Muscle of back (tissue), 11 donors: ENCODE measurements around the gene CLCN6. TPM values are rescaled to one million over a fixed set of nuclear protein-coding genes. Genes with fewer than 3 reads are reported as not detected.
A peak's percentile ranks its signal among the peaks of the same experiment; 100 is the strongest.

Experiments used
- DNase-seq, 3 donors: peaks; one replicate each; pipeline versions ENCODE4 v3.0.0 to v3.0.0-alpha.2; 2013
- polyA plus RNA-seq, 10 donors: library from polyadenylated mRNA; unstranded; fragments of 120-200 nt; gene quantifications; one replicate each; pipeline ENCODE4 v1.2.1, GENCODE V29; 2013; ENCODE audit not compliant: insufficient read length in 10 of 10

The CLCN6 gene
- polyA plus RNA-seq, 10 donors, result 9.4 to 17.4 (median 13.2) TPM

DNA sequence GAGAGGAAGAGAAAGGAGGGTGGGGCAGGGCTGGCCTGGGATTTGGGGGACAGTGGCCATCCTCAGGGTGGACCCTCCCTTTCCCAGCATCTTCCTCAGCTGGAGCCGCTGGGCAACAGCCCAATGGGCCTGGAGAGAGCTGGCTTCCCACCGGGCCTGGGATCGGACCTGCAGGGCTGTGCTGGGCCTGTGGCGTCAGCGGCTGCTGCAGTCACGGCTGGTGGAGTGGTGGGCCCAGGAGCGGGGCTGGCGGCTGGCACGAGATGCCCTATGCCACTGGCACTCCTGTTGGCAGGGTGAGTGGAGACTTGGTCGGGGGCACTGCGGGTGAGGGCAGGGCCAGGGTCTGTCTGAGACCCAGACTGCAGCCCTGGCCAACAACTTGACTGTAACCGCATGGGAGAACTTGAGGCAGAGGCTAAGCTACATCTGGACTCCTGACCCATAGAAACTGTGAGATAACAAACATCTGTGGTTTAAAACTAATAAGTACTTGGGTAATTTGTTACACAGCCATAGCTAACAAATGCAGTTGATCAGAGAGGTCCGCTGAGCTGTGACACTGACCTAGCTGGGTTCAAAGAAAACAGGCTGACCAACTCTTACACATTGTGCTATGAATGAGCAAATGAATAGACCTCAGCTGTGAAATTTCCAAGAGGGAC is 26.1 kb upstream of the CLCN6 start:
- DNase-seq, result no peak

- DNase-seq, result no peak
Observed at GRCh38 chr1:11780380-11781147, 25.4 kb upstream of the CLCN6 start.

DNA sequence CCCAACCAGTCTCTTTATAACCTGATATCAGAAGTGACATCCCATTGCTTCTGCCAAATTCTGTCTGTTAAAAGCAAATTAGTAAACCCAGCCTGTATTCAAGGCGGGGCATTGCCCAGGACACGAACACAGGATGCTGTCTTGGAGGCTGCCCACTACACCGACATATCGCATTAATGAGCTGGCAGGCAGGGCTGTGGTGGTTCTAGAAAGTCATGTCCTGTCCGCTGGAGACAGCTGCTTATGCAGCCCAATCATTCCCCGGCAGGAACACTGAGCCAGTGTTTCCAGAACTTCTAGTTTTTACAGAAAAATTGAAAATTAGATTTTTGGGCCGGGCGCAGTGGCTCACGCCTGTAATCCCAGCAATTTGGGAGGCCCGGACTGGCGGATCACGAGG is 24.7 kb upstream of the CLCN6 start:
- no peak for DNase-seq

- no peak for DNase-seq
Observed at GRCh38 chr1:11782127-11782708, 23.8 kb upstream of the CLCN6 start.

DNA sequence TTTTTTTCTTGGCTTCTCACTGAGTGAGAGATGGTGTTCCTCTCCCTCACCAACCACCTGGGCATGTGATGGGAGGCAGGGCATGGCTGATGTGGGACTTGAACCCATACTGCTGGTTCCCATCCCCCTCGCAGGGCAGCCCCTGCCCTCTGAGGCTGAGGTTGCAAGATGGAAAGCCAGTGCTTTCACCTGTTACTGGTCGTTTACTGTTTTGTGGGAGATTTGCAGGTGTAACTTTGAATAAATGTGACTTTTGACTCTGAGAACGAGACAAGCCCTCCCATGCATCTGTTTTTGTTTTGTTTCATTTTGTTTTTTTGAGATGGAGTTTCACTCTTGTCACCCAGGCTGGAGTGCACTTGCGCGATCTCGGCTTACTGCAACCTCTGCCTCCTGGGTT is 22.4 kb upstream of the CLCN6 start:
- no peak for DNase-seq

DNA sequence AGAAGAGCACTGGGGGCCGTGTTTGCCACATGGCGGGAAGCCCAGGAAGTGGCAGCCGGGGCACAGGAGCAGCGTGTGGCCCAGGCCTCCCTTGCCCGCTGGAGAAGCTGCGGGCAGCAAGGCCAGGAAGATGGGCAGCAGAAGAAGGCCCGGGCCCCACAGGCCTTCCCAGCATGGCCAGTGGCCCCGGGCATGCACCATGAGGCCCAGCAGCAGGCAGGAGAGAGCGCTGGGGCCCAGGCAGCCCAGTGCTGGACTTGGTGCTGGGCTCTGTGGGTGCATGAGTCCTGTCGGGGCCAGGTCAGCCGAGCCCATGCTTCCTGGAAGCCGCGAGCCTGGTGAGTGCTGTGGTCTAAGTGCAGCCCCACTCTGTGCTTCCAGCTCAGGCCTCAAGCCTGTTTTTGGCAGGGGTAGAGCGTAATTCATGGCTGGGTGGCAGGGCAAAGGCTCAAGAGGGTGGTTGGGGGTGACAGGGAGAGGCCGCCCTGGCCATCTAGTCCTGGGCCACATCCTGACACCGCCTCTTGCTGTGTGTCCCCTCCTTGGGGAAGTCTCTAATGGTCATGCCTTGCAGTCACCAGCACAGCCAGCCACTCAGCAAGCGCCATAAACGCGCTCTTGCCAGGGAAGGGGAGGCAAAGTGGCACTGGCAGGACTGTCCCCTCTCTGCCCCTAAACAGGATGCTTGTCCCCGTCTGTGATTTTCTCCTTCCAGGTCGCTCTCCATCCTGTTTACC is 21.6 kb upstream of the CLCN6 start:
- DNase-seq, result no peak

GRCh38 chr1:11784993-11785769 is 20.8 kb upstream of the CLCN6 start:
- DNase-seq, result peak in 2 of 3 donors; percentile 52 to 76

DNA sequence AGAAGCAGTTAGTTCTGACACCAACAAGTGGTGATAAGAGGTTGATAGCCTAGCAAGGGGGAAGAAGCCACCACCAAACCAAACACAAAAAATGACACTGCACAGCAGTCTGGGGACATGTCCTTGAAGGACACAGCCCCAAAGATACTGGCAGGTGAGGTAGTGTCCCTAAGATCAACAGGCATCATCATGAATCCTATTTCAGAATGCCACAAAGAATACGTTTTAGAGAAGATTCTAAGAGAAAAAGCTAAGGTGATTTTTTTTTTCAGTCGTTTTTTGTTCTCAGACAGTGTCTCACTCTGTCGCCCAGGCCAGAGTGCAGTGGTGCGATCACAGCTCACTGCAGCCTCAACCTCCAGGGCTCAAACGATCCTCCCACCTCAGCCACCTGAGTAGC is 19.8 kb upstream of the CLCN6 start:
- no peak for DNase-seq

DNA sequence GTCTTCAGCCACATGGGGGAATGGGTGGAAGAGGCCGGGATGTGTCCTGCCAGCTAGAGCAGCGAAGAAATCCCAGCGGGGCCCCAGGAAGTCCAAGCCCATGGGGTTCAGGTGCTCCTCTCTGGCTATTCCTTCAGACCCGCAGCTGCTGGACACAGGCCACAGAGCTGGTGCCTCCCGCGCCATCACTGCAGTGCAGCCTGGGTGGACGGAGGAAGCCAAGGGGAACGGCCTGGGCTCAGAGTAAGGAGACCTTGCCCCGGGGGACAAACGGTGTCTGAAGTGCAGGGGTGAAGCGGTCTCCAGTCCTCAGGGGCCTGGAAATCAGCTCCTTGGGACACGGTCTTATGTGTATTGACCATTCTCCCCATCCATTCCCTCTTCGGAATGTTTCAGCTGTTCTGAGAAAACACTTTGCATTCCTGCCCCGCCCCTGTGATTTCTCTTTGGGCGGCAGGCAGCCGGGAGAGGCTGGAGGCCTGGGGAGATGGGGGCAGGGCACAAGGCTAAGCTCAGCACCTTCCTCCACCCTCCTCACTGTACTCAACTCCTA is 18.7 kb upstream of the CLCN6 start:
- peak in 2 of 3 donors; percentile 36 to 52 for DNase-seq

DNA sequence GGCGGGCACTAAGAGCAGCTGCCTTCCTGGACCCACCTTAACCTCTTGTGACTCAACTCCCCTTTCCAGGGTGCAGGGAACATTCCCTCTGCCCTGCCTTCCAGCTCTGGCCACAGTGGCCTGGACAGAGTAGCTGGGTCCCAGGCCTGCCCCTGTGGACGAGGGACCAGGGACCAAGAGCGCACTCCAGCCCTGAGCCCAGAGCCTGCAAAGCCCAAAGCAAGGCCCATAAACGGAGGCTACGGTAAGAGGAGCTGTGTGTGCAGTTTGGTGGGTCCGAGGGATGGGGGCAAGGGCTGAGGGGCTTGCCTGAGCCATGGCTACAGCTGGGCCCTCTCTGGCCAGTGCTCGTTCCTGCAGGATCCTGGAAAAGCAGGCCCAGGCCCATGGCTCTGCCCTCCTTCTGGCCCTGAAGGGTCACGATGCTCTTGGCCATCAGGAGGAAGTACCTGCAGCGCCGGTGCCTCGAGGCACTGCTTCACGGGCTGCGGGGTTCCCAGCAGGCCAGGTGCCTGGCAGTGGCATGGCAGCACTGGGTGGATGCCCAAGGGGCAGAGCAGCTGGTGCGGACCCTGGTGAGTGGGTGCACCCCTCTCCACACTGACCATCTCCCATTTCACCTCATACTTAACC is 18.1 kb upstream of the CLCN6 start:
- peak in 1 of 3 donors; percentile 15 for DNase-seq

DNA sequence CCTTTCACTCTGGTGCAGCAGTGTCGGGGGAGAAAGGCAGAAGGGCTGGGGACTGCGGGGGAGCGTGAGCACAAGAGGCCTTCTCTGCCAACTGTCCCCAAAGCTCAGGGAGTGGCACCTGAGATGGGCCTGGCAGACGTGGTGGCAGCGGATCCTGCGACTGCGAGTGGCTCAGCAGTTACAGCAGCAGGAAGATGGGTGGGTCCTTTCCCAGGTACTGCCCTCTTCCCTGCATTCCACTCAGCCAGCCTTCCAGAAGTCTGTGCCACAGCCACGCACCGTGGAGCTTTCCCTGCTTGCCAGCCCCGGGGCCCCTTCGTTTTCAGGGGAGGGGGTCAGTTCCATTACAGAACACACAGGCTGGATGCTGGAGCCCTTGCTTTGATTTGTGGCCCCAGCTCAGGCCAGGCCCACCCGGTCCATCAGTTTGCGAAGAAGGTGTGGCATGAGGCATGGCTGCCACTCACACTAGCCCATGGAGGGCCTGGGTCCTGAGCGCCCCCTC is 17.4 kb upstream of the CLCN6 start:
- DNase-seq, result no peak

DNA sequence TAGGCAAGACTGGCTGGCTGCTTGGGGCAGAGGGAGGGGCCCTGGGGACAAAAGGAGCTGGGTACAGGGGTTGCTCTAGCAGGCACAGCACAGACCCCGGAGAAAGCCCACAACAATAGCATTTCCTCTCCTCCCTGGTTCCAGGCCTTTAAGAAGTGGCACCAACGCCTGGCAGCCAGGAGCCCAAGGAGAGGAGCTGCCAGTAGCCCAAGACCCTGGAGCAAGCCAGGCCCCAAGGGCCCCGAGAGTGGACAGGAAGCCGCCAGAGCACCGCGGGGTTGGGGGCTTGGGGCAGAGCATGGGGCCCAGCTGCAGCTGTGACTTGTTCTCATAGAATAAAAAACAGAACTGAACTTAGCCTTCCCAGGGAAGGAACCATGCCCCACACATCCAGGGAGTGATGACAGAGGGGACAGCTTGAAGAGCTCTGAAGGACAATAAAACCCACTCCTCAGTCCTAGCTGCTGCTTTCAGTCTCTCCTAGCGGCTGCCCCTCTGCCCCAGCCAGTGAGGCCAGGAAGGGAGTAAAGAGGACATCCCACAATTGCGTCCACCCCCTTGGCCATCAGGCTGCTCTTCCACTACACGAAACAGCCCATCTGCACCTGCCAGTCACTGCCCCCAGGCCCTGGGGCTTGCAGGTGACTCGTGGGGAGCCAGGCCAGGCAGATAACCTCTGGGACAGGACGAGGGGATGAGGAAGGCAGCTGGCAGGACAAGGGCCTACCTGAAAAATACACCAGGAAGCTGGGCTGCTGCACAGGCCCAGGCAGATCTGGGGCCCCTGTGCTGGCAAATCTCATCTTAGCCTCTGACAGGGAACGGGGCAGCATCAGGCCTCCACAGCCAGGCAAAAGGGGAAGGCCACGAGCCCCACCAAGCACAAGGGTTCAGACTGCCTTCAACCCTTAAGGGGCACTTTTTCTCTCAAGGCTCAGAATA is 16.6 kb upstream of the CLCN6 start:
- DNase-seq, result peak in 1 of 3 donors; percentile 36

DNA sequence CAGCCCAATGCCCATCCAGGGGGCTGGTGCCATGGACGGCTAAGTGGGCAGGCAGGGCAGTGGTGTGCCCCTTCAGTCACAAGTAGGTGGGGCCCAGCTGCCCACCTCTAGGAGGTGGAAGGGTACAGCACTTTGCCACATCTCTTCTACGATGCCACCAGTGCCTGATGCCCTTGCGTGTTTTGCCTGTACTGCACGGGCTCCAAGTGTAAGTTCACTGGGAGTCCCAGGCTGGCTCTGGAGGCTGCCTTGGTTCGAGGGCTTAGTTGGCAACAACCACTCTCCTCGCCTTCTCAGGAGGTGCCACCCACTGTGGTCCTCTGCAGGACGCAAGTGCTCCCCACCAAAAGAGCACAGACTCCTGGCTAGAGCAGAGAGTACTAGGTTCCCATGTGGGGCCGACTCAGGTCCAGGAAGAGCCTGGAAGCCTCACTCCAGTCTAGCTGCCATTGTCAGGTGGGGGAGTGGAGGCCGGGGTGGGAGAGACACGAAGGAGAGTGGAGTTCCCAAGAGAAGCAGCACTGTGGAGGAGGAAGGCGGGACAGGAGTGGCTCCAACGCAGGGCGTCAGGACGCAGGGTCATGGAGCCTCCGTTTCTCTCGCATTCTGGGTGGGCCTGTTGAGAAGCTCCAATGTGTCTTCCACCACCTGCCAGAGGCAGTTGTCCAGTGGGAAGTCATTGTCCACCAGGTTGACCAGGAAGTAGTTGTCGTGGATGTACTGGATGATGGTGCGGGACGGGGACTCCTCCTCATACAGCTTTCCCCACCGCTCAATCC is 15.7 kb upstream of the CLCN6 start:
- peak in 1 of 3 donors; percentile 20 for DNase-seq

DNA sequence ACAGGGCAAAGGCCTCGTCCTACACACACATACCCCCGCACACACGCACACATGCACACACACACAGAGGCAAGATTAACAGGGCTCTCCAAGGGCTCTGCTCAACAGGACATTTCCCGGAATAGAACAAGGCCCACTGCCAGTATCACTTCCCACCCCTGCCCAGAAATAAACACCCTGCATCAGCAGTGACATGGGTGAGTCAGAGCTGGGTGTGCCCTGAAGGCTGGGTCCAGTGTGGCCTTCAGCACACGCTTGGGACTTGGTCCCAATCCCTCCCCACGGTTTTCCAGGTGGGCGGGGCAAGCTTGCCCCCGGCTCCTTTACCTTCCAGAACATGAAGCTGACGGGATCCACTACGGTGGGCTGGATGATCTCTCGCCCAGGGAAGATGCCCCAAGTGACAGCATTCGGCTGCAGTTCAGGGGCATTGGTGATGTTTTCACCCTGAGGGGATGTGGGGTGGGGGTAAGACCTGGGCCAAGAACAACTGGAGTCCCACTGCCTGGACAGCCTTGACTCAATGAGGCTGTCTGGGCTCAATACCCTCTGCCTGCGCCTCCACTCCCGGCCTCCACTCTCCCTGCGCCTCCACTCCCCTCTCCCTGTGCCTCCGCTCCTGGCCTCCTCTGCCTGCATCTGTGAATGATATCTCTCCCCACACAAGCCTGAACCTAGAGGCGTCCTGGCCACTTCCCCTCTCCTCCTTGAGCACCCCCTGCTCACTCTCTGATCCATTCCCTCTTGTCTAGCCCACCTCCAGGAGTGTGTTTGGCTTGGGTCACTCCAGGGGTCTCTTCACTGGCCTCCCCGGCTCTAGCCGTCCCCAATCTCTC is 14.9 kb upstream of the CLCN6 start:
- peak; percentile 79 to 86 (median 79) for DNase-seq

GRCh38 chr1:11792106-11792505 is 13.9 kb upstream of the CLCN6 start:
- no peak for DNase-seq

GRCh38 chr1:11793819-11794218 is 12.2 kb upstream of the CLCN6 start:
- DNase-seq, result no peak

- DNase-seq, result no peak
Observed at GRCh38 chr1:11794446-11795237, 11.3 kb upstream of the CLCN6 start.
